Glomerular visceral epithelial cell (primary cell): ENCODE measurements around the gene EZH2.

Source experiments
- DNase-seq: peaks from one replicate; pipeline ENCODE4 v3.0.0-alpha.2; 2016; ENCODE audit errors: extremely low spot score

EZH2 gene

GRCh38 chr7:148763622-148764021, 120.5 kb downstream of the EZH2 start:
- DNase-seq: no peak

- no peak for DNase-seq
Measured at GRCh38 chr7:148761499-148762278, 122.4 kb downstream of the EZH2 start.
